Fibroblast of skin of right biceps (primary cell): ENCODE results near the gene KRT83.
A peak's percentile ranks its signal among the peaks of the same experiment; 100 is the strongest.
"Not testable (repeated sequence)": the region's sequence is repeated elsewhere in the genome, so short reads cannot be mapped to it uniquely, and the experiment has no call there.

Experiments
- DNase-seq: peaks from one replicate; pipeline ENCODE4 v3.0.0-alpha.2; 2013

Gene KRT83

GRCh38 chr12:52331039-52331438, 9.8 kb upstream of the KRT83 start:
- no peak for DNase-seq

- no peak for DNase-seq
These were observed 6.8 kb upstream of the KRT83 start for GRCh38 chr12:52327830-52328500.

GRCh38 chr12:52327052-52327829, 6.0 kb upstream of the KRT83 start:
- peak; percentile 89 for DNase-seq

GRCh38 chr12:52324153-52324444, 2.9 kb upstream of the KRT83 start:
- DNase-seq, result no peak

- no peak for DNase-seq
These were observed 2.4 kb upstream of the KRT83 start for GRCh38 chr12:52323416-52324152.

- no peak for DNase-seq
These were observed 1.8 kb upstream of the KRT83 start for GRCh38 chr12:52323001-52323400.

GRCh38 chr12:52322069-52322468, 871 bp upstream of the KRT83 start:
- DNase-seq, result no peak

- DNase-seq, result no peak
These were observed 220 bp upstream of the KRT83 start for GRCh38 chr12:52321418-52321817.

GRCh38 chr12:52319097-52319496, 2.1 kb downstream of the KRT83 start:
- DNase-seq, result no peak

GRCh38 chr12:52318241-52318990, 2.8 kb downstream of the KRT83 start:
- no peak for DNase-seq

GRCh38 chr12:52317468-52318052, 3.6 kb downstream of the KRT83 start:
- DNase-seq, result no peak

- no peak for DNase-seq
These were observed 4.5 kb downstream of the KRT83 start for GRCh38 chr12:52316701-52317100.

- DNase-seq, result no peak
These were observed 4.9 kb downstream of the KRT83 start for GRCh38 chr12:52316290-52316689.

GRCh38 chr12:52315721-52316120, 5.5 kb downstream of the KRT83 start:
- not testable (repeated sequence) for DNase-seq

GRCh38 chr12:52314511-52314910, 6.7 kb downstream of the KRT83 start:
- no peak for DNase-seq

GRCh38 chr12:52313926-52314325, 7.3 kb downstream of the KRT83 start:
- no peak for DNase-seq

GRCh38 chr12:52313461-52313860, 7.7 kb downstream of the KRT83 start:
- DNase-seq, result no peak

GRCh38 chr12:52312086-52312485, 9.1 kb downstream of the KRT83 start:
- no peak for DNase-seq

GRCh38 chr12:52311285-52311648, 9.9 kb downstream of the KRT83 start:
- peak; percentile 16 for DNase-seq

GRCh38 chr12:52310622-52311284, 10.4 kb downstream of the KRT83 start:
- DNase-seq, result peak; percentile 16

GRCh38 chr12:52308806-52309425, 12.3 kb downstream of the KRT83 start:
- DNase-seq, result no peak
